ENCODE measurements around the gene CEACAM20.
"Not testable (repeated sequence)": the region's sequence is repeated elsewhere in the genome, so short reads cannot be mapped to it uniquely, and the experiment has no call there.

The CEACAM20 gene

DNA sequence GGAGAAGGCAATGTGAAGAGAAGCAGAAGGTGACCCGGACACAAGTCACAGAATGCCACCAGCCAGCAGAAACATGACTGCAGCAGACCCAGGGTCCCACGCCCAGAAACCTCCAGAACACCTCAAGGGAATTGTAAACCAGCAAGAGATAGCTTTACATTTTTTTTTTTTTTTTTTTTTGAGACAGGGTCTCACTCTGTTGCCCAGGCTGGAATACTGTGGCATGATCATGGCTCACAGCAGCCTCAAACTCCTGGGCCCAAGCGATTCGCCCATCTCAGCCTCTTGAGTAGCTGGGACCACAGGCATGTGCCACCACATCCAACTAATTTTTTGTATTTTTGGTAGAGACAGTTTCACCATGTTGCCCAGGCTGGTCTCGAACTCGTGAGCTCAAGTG, 10.5 kb upstream of the CEACAM20 start:
- no peak for DNase-seq (ENCODE audit: extremely low read depth, low read depth)
- TF ChIP-seq CTCF (IDR thresholded peaks at IDR 0.05; ENCODE audit: low read depth, low read length, missing control alignments), result no peak
- no peak overlapping the region for H3K4me3 ChIP-seq (replicated peaks; ENCODE audit: low read depth, low read length)

GRCh38 chr19:44539236-44539826, 9.9 kb upstream of the CEACAM20 start:
- TF ChIP-seq CTCF (IDR thresholded peaks at IDR 0.05; ENCODE audit: low read depth, low read length, missing control alignments), result no peak
- H3K4me3 ChIP-seq (replicated peaks; ENCODE audit: low read depth, low read length), result no peak overlapping the region
- DNase-seq (ENCODE audit: extremely low read depth, low read depth), result no peak

- not testable (repeated sequence) for DNase-seq (ENCODE audit: extremely low read depth, low read depth); H3K4me3 ChIP-seq (replicated peaks; ENCODE audit: low read depth, low read length)
Measured at GRCh38 chr19:44535361-44535760, 5.9 kb upstream of the CEACAM20 start.

GRCh38 chr19:44532819-44533218, 3.3 kb upstream of the CEACAM20 start:
- no peak for TF ChIP-seq CTCF (IDR thresholded peaks at IDR 0.05; ENCODE audit: low read depth, low read length, missing control alignments)
- no peak for DNase-seq (ENCODE audit: extremely low read depth, low read depth)
- H3K4me3 ChIP-seq (replicated peaks; ENCODE audit: low read depth, low read length), result no peak overlapping the region

DNA sequence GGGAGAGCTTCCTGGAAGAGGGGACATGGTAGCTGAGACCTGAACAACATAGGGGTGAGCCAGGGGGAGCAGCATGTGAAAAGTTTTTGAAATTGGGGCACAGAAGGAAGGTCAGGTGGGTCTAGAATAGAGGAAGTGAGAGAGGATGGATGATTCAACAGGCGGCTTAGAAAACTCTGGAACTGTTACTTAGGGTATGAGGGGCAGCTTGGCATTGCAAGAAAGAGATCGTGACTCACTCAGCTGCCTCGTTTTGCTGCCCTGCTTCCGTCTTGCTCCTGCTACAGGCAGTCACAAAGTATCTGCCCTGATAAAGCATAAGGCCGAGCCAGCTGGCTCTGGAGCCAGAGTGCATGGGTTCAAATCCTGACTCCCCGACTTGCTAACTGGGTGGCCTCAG, 1.3 kb upstream of the CEACAM20 start:
- DNase-seq (ENCODE audit: extremely low read depth, low read depth), result no peak
- TF ChIP-seq CTCF (IDR thresholded peaks at IDR 0.05; ENCODE audit: low read depth, low read length, missing control alignments), result no peak
- no peak overlapping the region for H3K4me3 ChIP-seq (replicated peaks; ENCODE audit: low read depth, low read length)

DNA sequence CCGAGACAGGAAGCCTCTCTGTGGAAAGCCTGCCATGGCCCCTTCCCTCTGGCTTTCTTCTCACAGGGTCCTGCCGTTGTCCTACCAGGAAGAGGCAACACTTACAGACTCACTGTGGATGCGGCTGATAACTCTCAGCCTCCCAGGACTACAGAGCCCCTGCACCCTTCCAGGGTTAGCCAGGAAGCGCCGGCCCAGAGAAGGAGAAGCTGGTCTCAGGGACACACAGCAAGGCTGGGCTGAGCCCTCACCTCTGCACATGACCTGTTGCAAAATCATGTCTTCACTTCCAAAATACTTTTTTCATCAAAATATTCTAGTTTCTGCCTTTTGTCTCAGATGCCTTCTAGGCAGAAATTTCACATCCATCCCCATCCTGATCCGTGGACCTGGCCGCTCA, 1.9 kb downstream of the CEACAM20 start:
- H3K4me3 ChIP-seq (replicated peaks; ENCODE audit: low read depth, low read length), result no peak overlapping the region
- DNase-seq (ENCODE audit: extremely low read depth, low read depth), result no peak
- no peak for TF ChIP-seq CTCF (IDR thresholded peaks at IDR 0.05; ENCODE audit: low read depth, low read length, missing control alignments)

GRCh38 chr19:44525721-44526430, 3.6 kb downstream of the CEACAM20 start:
- TF ChIP-seq CTCF (IDR thresholded peaks at IDR 0.05; ENCODE audit: low read depth, low read length, missing control alignments), result no peak
- DNase-seq (ENCODE audit: extremely low read depth, low read depth), result no peak
- H3K4me3 ChIP-seq (replicated peaks; ENCODE audit: low read depth, low read length), result no peak overlapping the region
